SU-DHL-6 (cell line): ENCODE results near the gene PARP16.

ENCODE experiments used
- H2AFZ ChIP-seq: fragments of 200-600 bp; sonication (generic); 2 replicates; pipeline ENCODE4 v1.6.1; 2014; ENCODE audit warnings: low read depth, mild to moderate bottlenecking, moderate library complexity, mixed read lengths, antibody characterized with exemption, low read length; ENCODE audit not compliant: severe bottlenecking
- H3F3A ChIP-seq: fragments of 200-600 bp; shearing (Covaris generic); 2 replicates; pipeline ENCODE4 v1.6.0; 2016; ENCODE audit warnings: antibody characterized with exemption, mild to moderate bottlenecking; ENCODE audit not compliant: insufficient read depth
- H3K27ac ChIP-seq: fragments of 200-600 bp; sonication (generic); 2 replicates; pipeline ENCODE4 v1.5.1; 2016; ENCODE audit warnings: low read depth, mild to moderate bottlenecking, low read length, moderate library complexity, mixed read lengths
- H3K27me3 ChIP-seq: fragments of 200-600 bp; sonication (generic), shearing (Covaris generic); 2 replicates; pipeline ENCODE4 v1.6.0; 2014; ENCODE audit warnings: mild to moderate bottlenecking, low read length
- H3K36me3 ChIP-seq: fragments of 200-600 bp; sonication (generic); 2 replicates; pipeline ENCODE4 v1.6.1; 2014; ENCODE audit warnings: mild to moderate bottlenecking, low read length, mixed read lengths
- H3K4me2 ChIP-seq: fragments of 300-600, 200-600 bp; shearing (Covaris generic), sonication (generic); 2 replicates; pipeline ENCODE4 v1.6.0; 2014; ENCODE audit warnings: low read length, low read depth, mild to moderate bottlenecking; ENCODE audit not compliant: poor library complexity, severe bottlenecking
- H3K4me3 ChIP-seq: fragments of 200-600 bp; sonication (generic); 2 replicates; pipeline ENCODE4 v1.5.1; 2014; ENCODE audit warnings: antibody characterized with exemption, low read length, mild to moderate bottlenecking, mixed read lengths; ENCODE audit not compliant: insufficient read depth, poor library complexity, severe bottlenecking
- H3K79me2 ChIP-seq: fragments of 200-600 bp; sonication (generic); 2 replicates; pipeline ENCODE4 v1.6.1; 2014; ENCODE audit warnings: mild to moderate bottlenecking, low read length, moderate library complexity; ENCODE audit not compliant: insufficient read depth
- H3K9ac ChIP-seq: fragments of 200-600 bp; sonication (generic); 2 replicates; pipeline ENCODE4 v1.7.0; 2014; ENCODE audit warnings: mild to moderate bottlenecking, low read length
- H3K9me2 ChIP-seq: fragments of 200-600 bp; sonication (generic); replicated peaks from 2 replicates; pipeline ENCODE4 v1.6.1; 2014; ENCODE audit warnings: low read length; ENCODE audit not compliant: insufficient read depth
- H3K9me3 ChIP-seq: fragments of 200-600 bp; sonication (generic); 2 replicates; pipeline ENCODE4 v1.6.1; 2014; ENCODE audit warnings: low read length, mixed read lengths; ENCODE audit not compliant: insufficient read depth
- H4K20me1 ChIP-seq: fragments of 200-600 bp; sonication (generic); 2 replicates; pipeline ENCODE4 v1.6.1; 2014; ENCODE audit warnings: low read depth, mild to moderate bottlenecking, antibody characterized with exemption, low read length, moderate library complexity, mixed read lengths
- EZH2phosphoT487 ChIP-seq: fragments of 200-600 bp; sonication (generic), shearing (Covaris generic); conservative IDR thresholded peaks from 2 replicates; pipeline ENCODE4 v1.6.1; 2018; ENCODE audit warnings: mild to moderate bottlenecking, antibody characterized with exemption, low read length, moderate library complexity, mixed read lengths
- TF ChIP-seq, protein P1 (sequence below): fragments of 200-600 bp; sonication (generic); IDR thresholded peaks from one replicate; pipeline ENCODE4 v1.5.1; 2017; ENCODE audit warnings: antibody characterized with exemption, mild to moderate bottlenecking, low read length, moderate library complexity; ENCODE audit not compliant: insufficient read depth, poor library complexity, severe bottlenecking

PARP16 gene

DNA sequence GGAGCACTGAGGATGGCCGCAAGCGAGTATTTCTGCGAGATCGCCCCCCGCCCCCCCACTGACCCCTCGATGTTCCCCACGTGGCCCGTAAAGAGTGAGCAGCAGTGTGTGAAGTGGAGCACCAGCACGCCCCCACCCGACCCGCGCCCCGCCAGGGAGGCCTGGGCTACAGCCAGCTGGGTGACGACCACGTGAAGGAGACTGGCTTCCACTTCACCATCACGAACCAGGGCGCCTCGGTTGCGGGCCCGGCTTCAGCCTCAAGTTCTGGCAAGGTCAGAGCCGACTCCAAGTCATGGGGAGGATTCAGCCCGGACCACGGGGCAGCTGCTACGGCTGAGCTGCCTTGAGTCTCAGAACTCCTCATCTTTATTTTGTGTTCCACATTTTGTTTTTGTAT is 15.4 kb upstream of the PARP16 start:
- no peaks in the 10 kb centered on the region for H3K36me3 ChIP-seq
- H3K4me2 ChIP-seq = no peak overlapping the region
- no peak overlapping the region for H2AFZ ChIP-seq

GRCh38 chr15:65300924-65301441 is 14.3 kb upstream of the PARP16 start:
- H3K27me3 ChIP-seq = no peaks in the 10 kb centered on the region
- H4K20me1 ChIP-seq = no peaks in the 10 kb centered on the region
- TF ChIP-seq, protein P1, sequence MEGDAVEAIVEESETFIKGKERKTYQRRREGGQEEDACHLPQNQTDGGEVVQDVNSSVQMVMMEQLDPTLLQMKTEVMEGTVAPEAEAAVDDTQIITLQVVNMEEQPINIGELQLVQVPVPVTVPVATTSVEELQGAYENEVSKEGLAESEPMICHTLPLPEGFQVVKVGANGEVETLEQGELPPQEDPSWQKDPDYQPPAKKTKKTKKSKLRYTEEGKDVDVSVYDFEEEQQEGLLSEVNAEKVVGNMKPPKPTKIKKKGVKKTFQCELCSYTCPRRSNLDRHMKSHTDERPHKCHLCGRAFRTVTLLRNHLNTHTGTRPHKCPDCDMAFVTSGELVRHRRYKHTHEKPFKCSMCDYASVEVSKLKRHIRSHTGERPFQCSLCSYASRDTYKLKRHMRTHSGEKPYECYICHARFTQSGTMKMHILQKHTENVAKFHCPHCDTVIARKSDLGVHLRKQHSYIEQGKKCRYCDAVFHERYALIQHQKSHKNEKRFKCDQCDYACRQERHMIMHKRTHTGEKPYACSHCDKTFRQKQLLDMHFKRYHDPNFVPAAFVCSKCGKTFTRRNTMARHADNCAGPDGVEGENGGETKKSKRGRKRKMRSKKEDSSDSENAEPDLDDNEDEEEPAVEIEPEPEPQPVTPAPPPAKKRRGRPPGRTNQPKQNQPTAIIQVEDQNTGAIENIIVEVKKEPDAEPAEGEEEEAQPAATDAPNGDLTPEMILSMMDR = no peak
- no peak for TF ChIP-seq EZH2phosphoT487
- H3K27ac ChIP-seq = no peak overlapping the region
- H3K4me2 ChIP-seq = no peak overlapping the region
- H3K36me3 ChIP-seq = no peaks in the 10 kb centered on the region
- no peaks in the 10 kb centered on the region for H3K9me2 ChIP-seq
- H3K4me3 ChIP-seq = no peak overlapping the region
- no peak overlapping the region for H3K9ac ChIP-seq
- no peak overlapping the region for H2AFZ ChIP-seq
- no peaks in the 10 kb centered on the region for H3K9me3 ChIP-seq
- H3K79me2 ChIP-seq = no peaks in the 10 kb centered on the region
- H3F3A ChIP-seq = peaks cover 33% of the 10 kb centered on the region

More for the DNA sequence above, 15.4 kb upstream of the PARP16 start:
- H4K20me1 ChIP-seq = no peaks in the 10 kb centered on the region
- no peak for TF ChIP-seq EZH2phosphoT487
- TF ChIP-seq, protein P1 = no peak
- H3K79me2 ChIP-seq = no peaks in the 10 kb centered on the region
- no peak overlapping the region for H3K4me3 ChIP-seq
- H3K9me3 ChIP-seq = no peaks in the 10 kb centered on the region
- no peak overlapping the region for H3K9ac ChIP-seq
- no peak overlapping the region for H3K27ac ChIP-seq
- peaks cover 31% of the 10 kb centered on the region for H3F3A ChIP-seq
- no peaks in the 10 kb centered on the region for H3K27me3 ChIP-seq
- H3K9me2 ChIP-seq = no peaks in the 10 kb centered on the region

DNA sequence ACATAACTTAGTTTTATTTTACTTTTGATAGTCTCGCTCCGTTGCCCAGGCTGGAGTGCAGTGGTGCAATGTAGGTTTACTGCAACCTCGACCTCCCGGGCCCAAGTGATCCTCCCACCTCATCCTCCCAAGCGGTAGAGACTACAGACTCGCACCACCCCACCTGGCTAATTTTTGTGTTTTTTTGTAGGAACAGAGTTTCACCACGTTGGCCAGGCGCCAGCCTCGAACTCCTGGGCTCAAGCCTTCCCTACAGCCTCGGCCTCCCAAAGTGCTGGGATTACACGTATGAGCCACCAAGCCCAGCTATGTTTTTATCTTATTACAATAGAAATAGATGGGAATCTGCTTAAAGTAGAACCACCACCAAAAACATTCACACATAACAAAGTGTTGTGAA is 12.0 kb upstream of the PARP16 start:
- no peak overlapping the region for H3K4me2 ChIP-seq
- no peaks in the 10 kb centered on the region for H3K27me3 ChIP-seq
- H3F3A ChIP-seq = peaks cover 23% of the 10 kb centered on the region
- H3K27ac ChIP-seq = no peak overlapping the region
- H3K4me3 ChIP-seq = no peak overlapping the region
- H3K79me2 ChIP-seq = no peaks in the 10 kb centered on the region
- H3K9me2 ChIP-seq = no peaks in the 10 kb centered on the region
- H3K9me3 ChIP-seq = no peaks in the 10 kb centered on the region
- TF ChIP-seq, protein P1 = no peak
- no peak for TF ChIP-seq EZH2phosphoT487
- no peaks in the 10 kb centered on the region for H3K36me3 ChIP-seq
- H2AFZ ChIP-seq = no peak overlapping the region
- no peaks in the 10 kb centered on the region for H4K20me1 ChIP-seq
- no peak overlapping the region for H3K9ac ChIP-seq
